Testis (tissue), 2 donors: ENCODE results near the gene B3GNT7.

ENCODE experiments used
- CTCF ChIP-seq, 3 experiments: fragments of 450-650 bp in 2 of 3; fragments of 200-600 bp in 1 of 3; sonication (generic) in 1 of 3; IDR thresholded peaks; one replicate each; pipeline ENCODE4 v1.5.1; 2016 to 2019; ENCODE audit warnings: antibody characterized with exemption in 3 of 3, mild to moderate bottlenecking in 2 of 3, moderate library complexity in 1 of 3
- POLR2A ChIP-seq: fragments of 450-650 bp; IDR thresholded peaks from one replicate; pipeline ENCODE4 v1.6.1; 2017; ENCODE audit warnings: antibody characterized with exemption, mild to moderate bottlenecking, moderate library complexity

- TF ChIP-seq CTCF (IDR thresholded peaks at IDR 0.05) (no peak), POLR2A (no peak)
Observed at GRCh38 chr2:231413456-231413855, 17.9 kb downstream of the B3GNT7 start.
